ENCODE data around the gene ERGIC1. TPM values are rescaled to one million over a fixed set of nuclear protein-coding genes. Genes with fewer than 3 reads are reported as not detected.

The ERGIC1 gene
- total and polyA plus RNA-seq, 2 of the 13 experiments (the other 11 are each of a cell fraction or from before 2014, with no cell fraction given): 78.5 to 184 TPM

- FAIRE-seq (peak; percentile 36), ATAC-seq (peak; percentile 65), DNase-seq (ENCODE audit: low spot score) (no peak)
- Histone ChIP-seq H3K79me2 (ENCODE audit: insufficient read depth, low read length) (peaks cover 88% of the 10 kb centered on the region), H3K27me3 (ENCODE audit: control insufficient read depth in 1 of 2, insufficient read depth in 2 of 2, low read length in 2 of 2) (no peaks in the 10 kb centered on the region), H2AFZ (ENCODE audit: low read length) (no peak overlapping the region), H3K36me3 (replicated peaks in 1 of 2; ENCODE audit: control insufficient read depth in 1 of 2, insufficient read depth in 2 of 2, low read length in 2 of 2) (peaks cover 7 to 16% of the 10 kb centered on the region in 2 experiments; a peak in 4 of 5 replicates), H3K9me3 (ENCODE audit: low read length) (no peaks in the 10 kb centered on the region), H3K9ac (ENCODE audit: insufficient read depth, low read depth, low read length) (no peak overlapping the region), H3K4me1 (ENCODE audit: insufficient read depth, low read length) (peaks cover 57% of the 10 kb centered on the region), H4K20me1 (ENCODE audit: insufficient read depth, low read length) (peaks cover 20% of the 10 kb centered on the region), H3K4me3 (replicated peaks in 1 of 3; ENCODE audit: insufficient read depth in 1 of 3, low read depth in 2 of 3, low read length in 3 of 3) (no peak overlapping the region), H3K4me2 (ENCODE audit: low read depth, low read length) (no peak overlapping the region), H3K27ac (ENCODE audit: extremely low read length, insufficient read depth, low read length) (no peak overlapping the region)
- ChIA-PET POLR2A (interaction anchor here (1.6 kb wide), 1 partner anchor 13 kb away, joined by 12 read pairs; no protein-coding TSS in a partner anchor), CTCF (ENCODE audit: low intra/inter-chr PET ratio, low total read pairs) (no interaction called here)
- BruUV-seq (replicated peaks): no TSS peak
- in situ Hi-C loops (cut with HindIII; ENCODE audit: extremely low pct_ligation_motif_present, low pct_unique_long_range_greater_than_20kb) (no loop called here), intact Hi-C loops (cut with micrococcal nuclease; ENCODE audit: unreplicated experiment) (no loop called here)
- WGBS (ENCODE audit: low lambda C conversion rate): 80% methylated on average over 5 of the region's 5 CpGs
- TF ChIP-seq HNF4G (IDR thresholded peaks at IDR 0.05; ENCODE audit: borderline replicate concordance, low read depth, low read length): peak; percentile 65; the same call in 1 of the 2 replicates
- TF ChIP-seq HNF4G (CRISPR knock-in tag; IDR thresholded peaks at IDR 0.05; ENCODE audit: borderline replicate concordance, low read depth): no peak
- TF ChIP-seq GABPA (IDR thresholded peaks at IDR 0.05; ENCODE audit: low read depth, low read length): no peak
- no peak for TF ChIP-seq GABPA (CRISPR knock-in tag; IDR thresholded peaks at IDR 0.05; ENCODE audit: low read depth)
- peak; percentile 25 for TF ChIP-seq TEAD3 (CRISPR knock-in tag; optimal IDR thresholded peaks at IDR 0.05; ENCODE audit: borderline replicate concordance)
- no peak for TF ChIP-seq ZNF678 (CRISPR knock-in tag; IDR thresholded peaks at IDR 0.05)
- TF ChIP-seq, protein P1, sequence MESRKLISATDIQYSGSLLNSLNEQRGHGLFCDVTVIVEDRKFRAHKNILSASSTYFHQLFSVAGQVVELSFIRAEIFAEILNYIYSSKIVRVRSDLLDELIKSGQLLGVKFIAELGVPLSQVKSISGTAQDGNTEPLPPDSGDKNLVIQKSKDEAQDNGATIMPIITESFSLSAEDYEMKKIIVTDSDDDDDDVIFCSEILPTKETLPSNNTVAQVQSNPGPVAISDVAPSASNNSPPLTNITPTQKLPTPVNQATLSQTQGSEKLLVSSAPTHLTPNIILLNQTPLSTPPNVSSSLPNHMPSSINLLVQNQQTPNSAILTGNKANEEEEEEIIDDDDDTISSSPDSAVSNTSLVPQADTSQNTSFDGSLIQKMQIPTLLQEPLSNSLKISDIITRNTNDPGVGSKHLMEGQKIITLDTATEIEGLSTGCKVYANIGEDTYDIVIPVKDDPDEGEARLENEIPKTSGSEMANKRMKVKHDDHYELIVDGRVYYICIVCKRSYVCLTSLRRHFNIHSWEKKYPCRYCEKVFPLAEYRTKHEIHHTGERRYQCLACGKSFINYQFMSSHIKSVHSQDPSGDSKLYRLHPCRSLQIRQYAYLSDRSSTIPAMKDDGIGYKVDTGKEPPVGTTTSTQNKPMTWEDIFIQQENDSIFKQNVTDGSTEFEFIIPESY (CRISPR knock-in tag; IDR thresholded peaks at IDR 0.05): peak; percentile 92
- TF ChIP-seq ZNF468 (CRISPR knock-in tag; IDR thresholded peaks at IDR 0.05): no peak
- TF ChIP-seq HNF4A (CRISPR knock-in tag; IDR thresholded peaks at IDR 0.05): peak; percentile 48
These were observed 11.5 kb downstream of the ERGIC1 start for GRCh38 chr5:172845576-172845975.
